GM23248 (cell line): Measurements from ENCODE around the gene HMG20B. TPM values are rescaled to one million over a fixed set of nuclear protein-coding genes. Genes with fewer than 3 reads are reported as not detected.
"Not testable (repeated sequence)": the region's sequence is repeated elsewhere in the genome, so short reads cannot be mapped to it uniquely, and the experiment has no call there.

Experiments
- DNase-seq: peaks from one replicate; pipeline ENCODE4 v3.0.0-alpha.2; 2015
- H2AFZ ChIP-seq: fragments of 200-600 bp; sonication (generic); 2 replicates; pipeline ENCODE4 v1.6.1; 2016; ENCODE audit warnings: antibody characterized with exemption
- H3F3A ChIP-seq: fragments of 200-600 bp; sonication (generic); 2 replicates; pipeline ENCODE4 v1.6.1; 2016; ENCODE audit warnings: mild to moderate bottlenecking, antibody characterized with exemption, mixed run types; ENCODE audit not compliant: insufficient read depth
- H3K27ac ChIP-seq: fragments of 200-600 bp; sonication (generic); 2 replicates; pipeline ENCODE4 v1.5.1; 2016; ENCODE audit warnings: mild to moderate bottlenecking
- H3K27me3 ChIP-seq: fragments of 200-600 bp; sonication (generic); replicated peaks from 2 replicates; pipeline ENCODE4 v1.6.1; 2016; ENCODE audit warnings: mild to moderate bottlenecking; ENCODE audit not compliant: insufficient read depth
- H3K36me3 ChIP-seq: fragments of 200-600 bp; sonication (generic); 2 replicates; pipeline ENCODE4 v1.6.1; 2016; ENCODE audit warnings: low read depth, mild to moderate bottlenecking
- H3K4me1 ChIP-seq: fragments of 200-600 bp; sonication (generic); 2 replicates; pipeline ENCODE4 v1.6.1; 2016; ENCODE audit warnings: mild to moderate bottlenecking; ENCODE audit not compliant: insufficient read depth
- H3K4me2 ChIP-seq: fragments of 200-600 bp; sonication (generic); one replicate; pipeline ENCODE4 v1.6.1; 2016; ENCODE audit warnings: mild to moderate bottlenecking; ENCODE audit not compliant: unreplicated experiment
- H3K4me3 ChIP-seq: fragments of 200-600 bp; sonication (generic); 2 replicates; pipeline ENCODE4 v1.5.1; 2016; ENCODE audit warnings: mild to moderate bottlenecking
- H3K79me2 ChIP-seq: fragments of 200-600 bp; sonication (generic); 2 replicates; pipeline ENCODE4 v1.6.1; 2016; ENCODE audit warnings: mild to moderate bottlenecking; ENCODE audit not compliant: insufficient read depth
- H3K9ac ChIP-seq: fragments of 200-600 bp; sonication (generic); 2 replicates; pipeline ENCODE4 v1.6.1; 2016; ENCODE audit warnings: mild to moderate bottlenecking
- H3K9me2 ChIP-seq: fragments of 200-600 bp; sonication (generic); 2 replicates; pipeline ENCODE4 v1.6.1; 2016; ENCODE audit warnings: mixed run types, mild to moderate bottlenecking, moderate library complexity; ENCODE audit not compliant: insufficient read depth
- H3K9me3 ChIP-seq: fragments of 200-600 bp; sonication (generic); one replicate; pipeline ENCODE4 v1.6.1; 2017; ENCODE audit warnings: low read depth
- H4K20me1 ChIP-seq: fragments of 200-600 bp; sonication (generic); 2 replicates; pipeline ENCODE4 v1.6.0; 2016; ENCODE audit not compliant: insufficient read depth
- EZH2 ChIP-seq: fragments of 200-600 bp; sonication (generic); IDR thresholded peaks from 2 replicates; pipeline ENCODE4 v1.6.1; 2018; ENCODE audit warnings: antibody characterized with exemption, mild to moderate bottlenecking; ENCODE audit not compliant: insufficient read depth, poor library complexity, severe bottlenecking
- EZH2phosphoT487 ChIP-seq: fragments of 200-600 bp; sonication (generic); IDR thresholded peaks from 2 replicates; pipeline ENCODE4 v1.6.1; 2018; ENCODE audit warnings: antibody characterized with exemption, moderate library complexity, mild to moderate bottlenecking, low read depth; ENCODE audit not compliant: insufficient read depth
- WGBS, 2 experiments: methylation state at CpG; one replicate each; pipeline ENCODE4 v1.1.6; 2015 to 2017; ENCODE audit warnings: low lambda C conversion rate in 2 of 2, low coverage in 1 of 2; ENCODE audit errors: missing lambda C conversion rate in 2 of 2; 5-methylcytosine and 5-hydroxymethylcytosine counted together
- in situ Hi-C: fragments of 300-500 bp; cut with MboI; formaldehyde crosslinking; loops from 2 replicates; pipeline ENCODE4 v1.15.0; 2020
- polyA plus RNA-seq: library from polyadenylated mRNA; unstranded; fragments of >200 nt; fragmentation: Nextera tagmentation; extraction: Ambion mirVana; gene quantifications from 2 replicates; pipeline ENCODE4 v1.2.1, GENCODE V29; 2016
- total RNA-seq: library from RNA; depleted of rRNA; stranded (reverse); fragments of >200 nt; shearing (Covaris generic); gene quantifications from 2 replicates; pipeline ENCODE4 v1.2.3, GENCODE V29; 2014

HMG20B gene
- total and polyA plus RNA-seq, 2 experiments from 2014 or later = 83.9 to 112 TPM

- H3K36me3 ChIP-seq = no peaks in the 10 kb centered on the region
- no peak overlapping the region for H3K27ac ChIP-seq
- peaks cover 35% of the 10 kb centered on the region for H3F3A ChIP-seq
- peaks cover 20% of the 10 kb centered on the region for H3K4me1 ChIP-seq
- no peaks in the 10 kb centered on the region for H3K27me3 ChIP-seq
- H2AFZ ChIP-seq = peak overlapping the region; percentile 32; the same call in 1 of the 2 replicates
- in situ Hi-C loops = no loop called here
- peak overlapping the region; percentile 36 for H3K4me2 ChIP-seq
- 5 to 19% methylated on average over 27 to 72 of the region's 78 CpGs for whole genome bisulfite sequencing, 2 experiments
- no peaks in the 10 kb centered on the region for H3K9me3 ChIP-seq
- H3K4me3 ChIP-seq = peak overlapping the region; percentile 52
- H3K79me2 ChIP-seq = no peaks in the 10 kb centered on the region; the same call in 1 of the 2 replicates
- peak overlapping the region; percentile 20; the same call in 1 of the 2 replicates for H3K9ac ChIP-seq
- TF ChIP-seq EZH2 (no peak), EZH2phosphoT487 (no peak)
- no peaks in the 10 kb centered on the region for H3K9me2 ChIP-seq
- peak; percentile 90 for DNase-seq
- H4K20me1 ChIP-seq = no peaks in the 10 kb centered on the region
These were observed 4.1 kb downstream of the HMG20B start for GRCh38 chr19:3576696-3577443.

GRCh38 chr19:3577723-3578344 is 5.1 kb downstream of the HMG20B start:
- Histone ChIP-seq H3K4me3 (no peak overlapping the region), H3K4me2 (no peak overlapping the region), H3K36me3 (no peaks in the 10 kb centered on the region), H3K9ac (no peak overlapping the region), H4K20me1 (no peaks in the 10 kb centered on the region), H3K27me3 (no peaks in the 10 kb centered on the region), H3K9me2 (no peaks in the 10 kb centered on the region), H3K79me2 (no peaks in the 10 kb centered on the region; the same call in 1 of the 2 replicates), H3K4me1 (peaks cover 20% of the 10 kb centered on the region), H3K27ac (no peak overlapping the region), H2AFZ (no peak overlapping the region), H3K9me3 (no peaks in the 10 kb centered on the region), H3F3A (peaks cover 35% of the 10 kb centered on the region)
- 79 to 84% methylated on average over 28 to 60 of the region's 60 CpGs for whole genome bisulfite sequencing, 2 experiments
- TF ChIP-seq EZH2 (no peak), EZH2phosphoT487 (no peak)
- in situ Hi-C loops = no loop called here
- DNase-seq = no peak

GRCh38 chr19:3578390-3578789 is 5.6 kb downstream of the HMG20B start:
- DNase-seq = no peak
- WGBS, 2 experiments = 71 to 72% methylated on average over 13 to 17 of the region's 17 CpGs
- Histone ChIP-seq H3K4me3 (no peak overlapping the region), H4K20me1 (no peaks in the 10 kb centered on the region), H3K27ac (no peak overlapping the region), H3F3A (peaks cover 35% of the 10 kb centered on the region), H2AFZ (no peak overlapping the region), H3K9ac (no peak overlapping the region), H3K9me2 (no peaks in the 10 kb centered on the region), H3K9me3 (no peaks in the 10 kb centered on the region), H3K79me2 (no peaks in the 10 kb centered on the region; the same call in 1 of the 2 replicates), H3K27me3 (no peaks in the 10 kb centered on the region), H3K36me3 (no peaks in the 10 kb centered on the region), H3K4me2 (no peak overlapping the region), H3K4me1 (peaks cover 20% of the 10 kb centered on the region)
- in situ Hi-C loops = no loop called here
- no peak for TF ChIP-seq EZH2
- no peak for TF ChIP-seq EZH2phosphoT487

GRCh38 chr19:3580156-3580934 is 7.6 kb downstream of the HMG20B start:
- Histone ChIP-seq H4K20me1 (no peaks in the 10 kb centered on the region), H3K9me2 (no peaks in the 10 kb centered on the region), H3K79me2 (no peaks in the 10 kb centered on the region), H3K27ac (peak overlapping the region; percentile 63), H2AFZ (no peak overlapping the region), H3F3A (peaks cover 24% of the 10 kb centered on the region), H3K4me1 (peaks cover 20% of the 10 kb centered on the region), H3K36me3 (no peaks in the 10 kb centered on the region), H3K27me3 (no peaks in the 10 kb centered on the region), H3K9me3 (no peaks in the 10 kb centered on the region), H3K9ac (peak overlapping the region; percentile 28), H3K4me3 (no peak overlapping the region), H3K4me2 (peak overlapping the region; percentile 48)
- DNase-seq = peak; percentile 97
- in situ Hi-C loops = no loop called here
- 18 to 21% methylated on average over 11 of the region's 11 CpGs for WGBS, 2 experiments
- no peak for TF ChIP-seq EZH2
- TF ChIP-seq EZH2phosphoT487 = no peak

- H3K4me3 ChIP-seq = not testable (repeated sequence)
These were observed 9.0 kb downstream of the HMG20B start for GRCh38 chr19:3581792-3582191.

GRCh38 chr19:3584036-3584802 is 11.5 kb downstream of the HMG20B start:
- H3K79me2 ChIP-seq, H3K9me3 ChIP-seq, H2AFZ ChIP-seq, H3K36me3 ChIP-seq, in situ Hi-C loops, H3K4me2 ChIP-seq, H3K9me2 ChIP-seq, DNase-seq, H3K27me3 ChIP-seq, H4K20me1 ChIP-seq, H3K9ac ChIP-seq, H3K4me3 ChIP-seq, H3K27ac ChIP-seq: not testable (repeated sequence)
- Histone ChIP-seq H3F3A (peaks cover 16% of the 10 kb centered on the region), H3K4me1 (peaks cover 12% of the 10 kb centered on the region)
- WGBS, 2 experiments = 85 to 89% methylated on average over 15 of the region's 15 CpGs

More at GRCh38 chr19:3581792-3582191, 9.0 kb downstream of the HMG20B start:
- DNase-seq, H3K79me2 ChIP-seq, H3K9me2 ChIP-seq, H4K20me1 ChIP-seq, H3K27me3 ChIP-seq, H3K36me3 ChIP-seq, H3K27ac ChIP-seq, in situ Hi-C loops, H3K9me3 ChIP-seq, H3K4me2 ChIP-seq, H2AFZ ChIP-seq, H3K9ac ChIP-seq: not testable (repeated sequence)
- Histone ChIP-seq H3F3A (peaks cover 23% of the 10 kb centered on the region), H3K4me1 (peaks cover 12% of the 10 kb centered on the region)
- WGBS, 2 experiments = 73 to 76% methylated on average over 4 of the region's 4 CpGs
